Testis (tissue), 2 donors: ENCODE results near the gene TTC28.

Source experiments
- POLR2A ChIP-seq: fragments of 450-650 bp; IDR thresholded peaks from one replicate; pipeline ENCODE4 v1.6.1; 2017; ENCODE audit warnings: antibody characterized with exemption, mild to moderate bottlenecking, moderate library complexity
- TF ChIP-seq, protein P1 (sequence below), 3 experiments: fragments of 450-650 bp in 2 of 3; fragments of 200-600 bp in 1 of 3; sonication (generic) in 1 of 3; IDR thresholded peaks; one replicate each; pipeline ENCODE4 v1.5.1; 2016 to 2019; ENCODE audit warnings: antibody characterized with exemption in 3 of 3, mild to moderate bottlenecking in 2 of 3, moderate library complexity in 1 of 3

DNA sequence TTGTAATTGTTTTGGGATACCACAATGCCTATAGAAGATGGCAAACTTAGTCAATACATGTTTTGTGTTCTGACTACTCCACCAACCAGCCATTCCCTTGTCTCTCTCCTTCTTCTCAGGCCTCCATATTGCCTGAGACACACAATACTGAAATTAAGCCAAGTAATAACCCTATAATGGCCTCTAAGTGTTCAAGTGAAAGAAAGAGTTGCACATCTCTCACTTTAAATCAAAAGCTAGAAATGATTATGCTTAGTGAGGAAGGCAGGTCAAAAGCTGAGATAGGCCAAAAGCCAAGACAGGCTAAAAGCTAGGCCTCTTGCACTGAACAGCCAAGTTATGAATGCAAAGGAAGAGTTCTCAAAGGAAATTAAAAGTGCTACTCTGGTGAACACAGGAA is 318.7 kb downstream of the TTC28 start:
- TF ChIP-seq, protein P1, sequence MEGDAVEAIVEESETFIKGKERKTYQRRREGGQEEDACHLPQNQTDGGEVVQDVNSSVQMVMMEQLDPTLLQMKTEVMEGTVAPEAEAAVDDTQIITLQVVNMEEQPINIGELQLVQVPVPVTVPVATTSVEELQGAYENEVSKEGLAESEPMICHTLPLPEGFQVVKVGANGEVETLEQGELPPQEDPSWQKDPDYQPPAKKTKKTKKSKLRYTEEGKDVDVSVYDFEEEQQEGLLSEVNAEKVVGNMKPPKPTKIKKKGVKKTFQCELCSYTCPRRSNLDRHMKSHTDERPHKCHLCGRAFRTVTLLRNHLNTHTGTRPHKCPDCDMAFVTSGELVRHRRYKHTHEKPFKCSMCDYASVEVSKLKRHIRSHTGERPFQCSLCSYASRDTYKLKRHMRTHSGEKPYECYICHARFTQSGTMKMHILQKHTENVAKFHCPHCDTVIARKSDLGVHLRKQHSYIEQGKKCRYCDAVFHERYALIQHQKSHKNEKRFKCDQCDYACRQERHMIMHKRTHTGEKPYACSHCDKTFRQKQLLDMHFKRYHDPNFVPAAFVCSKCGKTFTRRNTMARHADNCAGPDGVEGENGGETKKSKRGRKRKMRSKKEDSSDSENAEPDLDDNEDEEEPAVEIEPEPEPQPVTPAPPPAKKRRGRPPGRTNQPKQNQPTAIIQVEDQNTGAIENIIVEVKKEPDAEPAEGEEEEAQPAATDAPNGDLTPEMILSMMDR (IDR thresholded peaks at IDR 0.05): no peak
- no peak for TF ChIP-seq POLR2A
